ENCODE results near the gene GARIN5A. TPM values are rescaled to one million over a fixed set of nuclear protein-coding genes. Genes with fewer than 3 reads are reported as not detected.

Gene GARIN5A
- 10.1 to 12.7 TPM (median 11.5 TPM) in 3 replicates for total RNA-seq

GRCh38 chr19:50476224-50476906, at the start of gene GARIN5A, which contains the start of gene EMC10:
Gene GARIN5A (minus strand): TSS chr19:50476848. CDS start chr19:50476388, 460 bp downstream.
Gene EMC10 (plus strand): TSS chr19:50476507. CDS start chr19:50476545, 38 bp downstream.
- H3K4me1 Mint-ChIP-seq, result peaks cover 16% of the 10 kb centered on the region

DNA sequence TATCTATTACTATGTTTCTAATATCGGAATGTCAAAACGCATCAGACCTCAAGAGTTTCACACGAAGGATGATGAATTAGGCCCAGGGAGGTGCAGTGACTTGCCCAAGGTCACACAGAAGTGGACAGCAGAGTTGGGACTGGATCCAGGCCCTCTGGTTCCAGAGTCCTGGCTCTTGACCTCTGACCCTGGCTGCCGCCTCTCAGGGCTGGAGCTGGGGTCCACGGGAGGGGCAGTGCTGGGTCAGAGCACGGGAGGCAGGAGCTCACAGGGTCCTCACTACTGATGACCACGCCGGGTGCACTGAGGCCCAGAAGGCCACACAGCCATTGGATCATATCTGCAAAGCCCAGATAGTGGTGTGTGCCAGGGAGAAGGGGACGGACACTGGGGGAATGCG, 46.2 kb upstream of the GARIN5A start:
- Mint-ChIP-seq H3K4me3 (no peak overlapping the region), H3K4me1 (no peaks in the 10 kb centered on the region), H3K27ac (no peak overlapping the region), H3K27me3 (ENCODE audit: low read depth) (peaks cover 3% of the 10 kb centered on the region), H3K9me3 (no peaks in the 10 kb centered on the region), H3K36me3 (no peaks in the 10 kb centered on the region)
- no peak for DNase-seq (ENCODE audit: low spot score in 2 of 2, unreplicated experiment in 2 of 2)
- TF ChIP-seq, protein P1, sequence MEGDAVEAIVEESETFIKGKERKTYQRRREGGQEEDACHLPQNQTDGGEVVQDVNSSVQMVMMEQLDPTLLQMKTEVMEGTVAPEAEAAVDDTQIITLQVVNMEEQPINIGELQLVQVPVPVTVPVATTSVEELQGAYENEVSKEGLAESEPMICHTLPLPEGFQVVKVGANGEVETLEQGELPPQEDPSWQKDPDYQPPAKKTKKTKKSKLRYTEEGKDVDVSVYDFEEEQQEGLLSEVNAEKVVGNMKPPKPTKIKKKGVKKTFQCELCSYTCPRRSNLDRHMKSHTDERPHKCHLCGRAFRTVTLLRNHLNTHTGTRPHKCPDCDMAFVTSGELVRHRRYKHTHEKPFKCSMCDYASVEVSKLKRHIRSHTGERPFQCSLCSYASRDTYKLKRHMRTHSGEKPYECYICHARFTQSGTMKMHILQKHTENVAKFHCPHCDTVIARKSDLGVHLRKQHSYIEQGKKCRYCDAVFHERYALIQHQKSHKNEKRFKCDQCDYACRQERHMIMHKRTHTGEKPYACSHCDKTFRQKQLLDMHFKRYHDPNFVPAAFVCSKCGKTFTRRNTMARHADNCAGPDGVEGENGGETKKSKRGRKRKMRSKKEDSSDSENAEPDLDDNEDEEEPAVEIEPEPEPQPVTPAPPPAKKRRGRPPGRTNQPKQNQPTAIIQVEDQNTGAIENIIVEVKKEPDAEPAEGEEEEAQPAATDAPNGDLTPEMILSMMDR (IDR thresholded peaks at IDR 0.05; ENCODE audit: unreplicated experiment), result no peak

More at GRCh38 chr19:50476224-50476906, at the start of gene GARIN5A, which contains the start of gene EMC10:
- peak within 1 kb of the TSS; percentile 91 for H3K4me3 Mint-ChIP-seq
- peaks cover 23% of the 10 kb centered on the region for H3K36me3 Mint-ChIP-seq
- peak within 1 kb of the TSS; percentile 97 for H3K27ac Mint-ChIP-seq
- no peaks in the 10 kb centered on the region for H3K27me3 Mint-ChIP-seq (ENCODE audit: low read depth)
- DNase-seq (ENCODE audit: low spot score in 2 of 2, unreplicated experiment in 2 of 2), result peak; percentile 92 to 97
- peaks cover 6% of the 10 kb centered on the region for H3K9me3 Mint-ChIP-seq
- TF ChIP-seq, protein P1 (IDR thresholded peaks at IDR 0.05; ENCODE audit: unreplicated experiment), result no peak

DNA sequence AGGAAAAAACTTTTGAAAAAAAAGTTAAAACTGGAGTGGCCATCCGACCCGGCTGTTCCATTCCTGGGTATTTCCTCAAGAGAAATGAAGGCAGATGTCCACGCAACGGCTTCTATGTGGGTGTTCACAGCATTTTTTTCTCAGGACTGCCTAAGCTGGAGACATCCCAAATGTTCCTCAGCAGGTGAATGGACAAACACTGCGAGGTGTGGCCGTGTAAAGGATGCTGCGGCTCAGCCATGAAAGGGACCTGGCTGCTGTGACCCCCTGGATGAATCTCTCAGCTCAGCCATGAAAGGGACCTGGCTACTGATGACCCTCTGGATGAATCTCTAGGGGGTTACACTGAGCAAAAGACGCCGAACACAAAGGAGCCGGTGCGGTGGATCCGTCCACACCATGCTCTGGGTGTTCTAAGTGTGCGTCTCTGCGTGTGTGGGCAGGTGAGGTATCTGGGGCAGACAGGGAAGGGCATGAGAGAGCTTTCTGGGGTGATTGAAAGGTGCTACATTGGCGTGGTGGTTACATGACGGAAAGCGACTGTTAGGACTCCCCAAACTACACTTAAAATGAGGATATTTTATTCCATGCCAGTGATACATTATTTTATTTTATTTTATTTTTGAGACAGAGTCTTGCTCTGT, 44.3 kb upstream of the GARIN5A start:
- Mint-ChIP-seq H3K27me3 (ENCODE audit: low read depth) (no peaks in the 10 kb centered on the region), H3K27ac (no peak overlapping the region), H3K9me3 (no peaks in the 10 kb centered on the region), H3K36me3 (no peaks in the 10 kb centered on the region), H3K4me1 (no peaks in the 10 kb centered on the region), H3K4me3 (no peak overlapping the region)
- TF ChIP-seq, protein P1 (IDR thresholded peaks at IDR 0.05; ENCODE audit: unreplicated experiment), result no peak
- DNase-seq (ENCODE audit: low spot score in 2 of 2, unreplicated experiment in 2 of 2), result no peak

- Mint-ChIP-seq H3K4me1 (no peaks in the 10 kb centered on the region), H3K9me3 (no peaks in the 10 kb centered on the region), H3K4me3 (no peak overlapping the region), H3K27ac (no peak overlapping the region), H3K36me3 (no peaks in the 10 kb centered on the region), H3K27me3 (ENCODE audit: low read depth) (no peaks in the 10 kb centered on the region)
- no peak for DNase-seq (ENCODE audit: low spot score in 2 of 2, unreplicated experiment in 2 of 2)
- TF ChIP-seq, protein P1 (IDR thresholded peaks at IDR 0.05; ENCODE audit: unreplicated experiment), result no peak
Measured at GRCh38 chr19:50519006-50519575, 42.4 kb upstream of the GARIN5A start.

DNA sequence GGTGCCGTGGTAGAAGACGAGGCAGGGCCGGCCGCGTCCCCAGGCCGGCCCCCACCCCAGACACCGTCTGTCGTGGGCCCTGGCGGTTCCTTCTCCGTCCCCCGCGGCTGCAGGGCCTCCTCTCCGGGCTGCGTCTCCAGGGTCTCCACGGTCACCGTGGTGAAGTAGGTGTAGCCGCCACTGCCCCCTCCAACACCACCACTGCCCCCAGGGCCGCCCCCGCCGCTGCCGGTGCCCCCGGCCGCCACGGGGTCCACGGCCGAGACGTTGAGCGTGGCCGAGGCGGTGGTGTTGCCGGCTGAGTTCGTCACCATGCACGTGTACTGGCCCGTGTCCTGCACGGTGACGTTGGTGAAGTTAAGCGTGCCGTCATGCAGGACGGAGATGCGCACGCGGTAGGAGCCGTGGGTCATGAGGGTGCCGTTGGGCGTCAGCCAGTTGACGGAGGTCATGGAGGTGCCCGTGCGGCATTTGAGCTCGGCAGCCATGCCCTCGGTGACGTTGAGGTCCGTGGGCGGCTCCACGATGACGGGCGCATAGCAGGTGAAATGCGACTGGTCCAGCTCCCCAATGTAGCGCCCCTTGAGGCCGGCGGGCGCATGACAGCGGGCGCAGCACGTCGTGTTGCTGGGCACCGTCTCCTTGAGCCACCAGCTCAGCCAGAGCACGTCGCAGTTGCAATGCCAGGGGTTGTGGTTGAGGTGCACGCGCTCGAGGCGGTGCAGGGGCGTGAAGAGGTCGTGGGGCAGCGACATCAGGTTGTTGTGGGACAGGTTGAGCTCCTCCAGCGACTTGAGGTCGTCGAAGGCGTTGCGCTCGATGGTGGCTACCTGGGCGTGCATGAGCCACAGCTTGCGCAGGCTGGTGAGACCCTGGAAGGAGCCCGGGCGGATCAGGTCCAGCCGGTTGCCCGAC, 41.7 kb upstream of the GARIN5A start:
- no peak for DNase-seq (ENCODE audit: low spot score in 2 of 2, unreplicated experiment in 2 of 2)

More for the DNA sequence above, 41.7 kb upstream of the GARIN5A start:
- H3K4me1 Mint-ChIP-seq, result no peaks in the 10 kb centered on the region
- TF ChIP-seq, protein P1 (IDR thresholded peaks at IDR 0.05; ENCODE audit: unreplicated experiment), result peak; percentile 42
- no peaks in the 10 kb centered on the region for H3K9me3 Mint-ChIP-seq
- H3K27me3 Mint-ChIP-seq (ENCODE audit: low read depth), result no peaks in the 10 kb centered on the region
- no peak overlapping the region for H3K27ac Mint-ChIP-seq
- H3K4me3 Mint-ChIP-seq, result no peak overlapping the region
- no peaks in the 10 kb centered on the region for H3K36me3 Mint-ChIP-seq

Measured in mesothelial cell of epicardium (in vitro differentiated cells).